ENCODE data around the gene ATP2A2. TPM values are rescaled to one million over a fixed set of nuclear protein-coding genes. Genes with fewer than 3 reads are reported as not detected.
"Not testable (repeated sequence)": the region's sequence is repeated elsewhere in the genome, so short reads cannot be mapped to it uniquely, and the experiment has no call there.

The ATP2A2 gene
- 77.1 and 157 TPM in 2 replicates for total RNA-seq

DNA sequence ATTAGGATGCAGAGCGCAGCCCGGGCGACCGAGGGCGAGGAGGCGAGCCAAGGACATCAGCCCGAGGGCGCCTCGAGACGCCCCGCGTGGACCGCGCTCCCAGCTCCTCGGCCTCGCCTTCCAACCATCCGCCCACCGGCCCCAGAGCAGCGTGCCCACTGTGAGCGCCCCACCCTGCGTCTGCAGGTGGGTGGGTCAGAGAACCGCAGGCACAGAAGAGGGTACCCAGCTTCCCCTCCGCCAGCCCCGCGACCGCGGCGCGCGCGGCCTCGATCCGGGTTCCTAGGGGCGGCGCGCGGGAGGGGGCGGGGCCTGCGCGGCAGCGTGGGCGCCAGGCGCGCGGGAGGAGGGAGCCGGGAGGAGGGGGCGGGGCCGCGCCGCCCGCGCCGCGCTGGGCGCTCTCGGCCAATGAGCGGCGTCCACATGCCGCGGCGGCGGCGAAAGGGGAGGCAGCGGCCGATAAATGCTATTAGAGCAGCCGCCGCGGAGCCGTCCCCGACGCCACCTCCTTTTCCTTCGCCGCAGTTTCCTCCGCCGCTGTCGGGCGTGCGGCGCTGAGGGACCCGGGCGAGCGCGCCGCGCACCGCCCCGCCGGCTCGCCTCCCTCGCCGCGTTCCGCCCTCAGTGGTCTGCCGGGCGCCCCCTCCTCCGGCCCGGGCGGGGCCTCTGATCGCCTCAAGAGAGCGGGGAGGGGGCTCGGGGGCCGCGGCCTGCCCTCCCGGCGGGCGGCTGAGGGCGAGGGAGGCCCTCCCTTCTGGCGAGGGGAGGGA lies at the start of gene ATP2A2:
ATP2A2 (plus strand) TSS at position 469 of the 770 bp plus-strand sequence. CDS start 543 bp downstream, outside the sequence.
- peak; percentile 54 for DNase-seq (ENCODE audit: low read depth)

DNA sequence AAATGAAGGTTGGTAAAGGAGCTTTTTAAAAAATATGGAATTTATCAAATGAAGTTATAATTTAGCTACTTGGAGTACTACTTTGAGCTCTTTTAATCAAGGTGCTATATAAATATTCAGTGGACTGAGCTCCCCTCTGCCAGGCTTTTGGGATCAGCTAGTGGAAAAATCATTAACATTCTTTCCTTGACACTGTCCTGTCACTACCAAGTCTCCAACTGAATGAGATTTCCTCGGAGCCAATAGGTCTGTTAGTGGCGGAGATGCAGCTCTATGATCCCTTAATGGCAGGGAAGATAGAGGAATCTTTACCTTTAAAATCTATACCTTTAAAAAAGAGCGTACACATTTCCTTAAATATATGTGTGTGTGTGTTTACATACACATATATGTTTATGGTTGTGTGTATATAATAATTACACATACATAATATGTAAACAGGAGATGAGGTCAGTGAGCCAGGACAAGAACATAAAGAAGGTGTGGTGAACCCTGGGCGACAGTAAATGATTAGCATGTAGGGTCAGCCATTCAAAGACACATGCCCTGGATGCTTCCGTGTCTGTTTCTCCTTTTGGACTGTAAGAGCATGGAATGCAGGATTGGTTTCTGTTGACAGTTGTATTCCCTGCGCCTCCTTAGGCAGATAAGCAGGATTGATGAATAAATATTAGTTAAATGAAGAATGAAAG lies 47.7 kb upstream of the ATP2A2 start:
- DNase-seq (ENCODE audit: low read depth): no peak

DNA sequence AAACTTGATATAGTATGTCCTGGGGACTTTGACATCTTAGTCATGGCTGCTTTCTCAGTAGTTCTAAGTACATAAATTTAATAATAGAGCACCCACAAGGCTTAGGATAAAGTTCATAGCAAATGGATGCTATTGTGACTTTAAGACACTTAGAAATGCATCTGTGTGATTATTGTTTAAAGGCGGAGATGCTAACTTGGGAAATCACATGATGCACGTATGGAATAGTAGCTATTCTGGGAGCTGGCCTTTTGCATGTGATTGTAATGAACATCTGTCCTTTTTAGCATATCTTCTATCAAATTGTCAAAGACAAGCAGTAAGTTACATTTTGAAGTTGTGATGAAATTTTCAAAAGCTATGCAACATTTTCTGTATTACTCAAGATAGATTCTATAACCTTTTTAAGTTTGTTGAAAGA lies 46.7 kb upstream of the ATP2A2 start:
- no peak for DNase-seq (ENCODE audit: low read depth)

GRCh38 chr12:110234755-110235154 lies 46.3 kb upstream of the ATP2A2 start:
- peak; percentile 53 for DNase-seq (ENCODE audit: low read depth)

DNA sequence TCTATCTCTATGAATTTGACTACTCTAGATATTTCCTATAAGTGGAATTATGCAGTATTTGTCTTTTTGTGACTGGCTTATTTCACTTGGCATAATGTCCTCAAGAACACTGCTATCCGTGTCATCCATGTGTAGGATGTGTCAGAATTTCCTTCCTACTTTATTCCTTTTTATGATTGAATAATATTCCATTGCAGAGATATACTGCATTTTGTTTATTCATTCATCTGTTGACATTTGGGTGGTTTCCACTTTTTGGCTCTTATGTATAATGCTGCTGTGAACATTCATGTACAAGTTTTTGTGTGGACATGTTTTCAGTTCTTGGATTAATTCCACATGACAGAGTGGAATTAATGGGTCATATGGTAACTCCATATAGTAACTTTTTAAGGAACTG lies 45.7 kb upstream of the ATP2A2 start:
- DNase-seq (ENCODE audit: low read depth): no peak

DNA sequence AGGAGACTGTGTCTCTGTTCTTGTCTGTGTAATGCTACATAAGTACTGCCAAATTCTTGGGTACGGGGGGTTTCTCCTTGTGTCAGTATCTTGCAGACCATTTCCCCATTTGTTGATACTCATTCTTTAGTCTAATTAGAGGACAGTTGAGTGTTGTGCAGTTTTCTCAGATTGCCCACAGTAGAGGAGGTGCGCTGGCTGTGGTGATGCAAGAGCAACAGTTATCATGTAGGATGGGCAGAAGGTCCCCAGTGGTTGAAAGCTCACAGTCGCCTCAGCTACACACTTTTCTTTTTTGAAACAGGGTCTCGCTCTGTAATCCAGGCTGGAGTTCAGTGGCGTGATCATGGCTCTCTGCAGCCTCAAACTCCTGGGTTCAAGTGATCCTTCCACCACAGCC lies 37.8 kb upstream of the ATP2A2 start:
- no peak for DNase-seq (ENCODE audit: low read depth)

DNA sequence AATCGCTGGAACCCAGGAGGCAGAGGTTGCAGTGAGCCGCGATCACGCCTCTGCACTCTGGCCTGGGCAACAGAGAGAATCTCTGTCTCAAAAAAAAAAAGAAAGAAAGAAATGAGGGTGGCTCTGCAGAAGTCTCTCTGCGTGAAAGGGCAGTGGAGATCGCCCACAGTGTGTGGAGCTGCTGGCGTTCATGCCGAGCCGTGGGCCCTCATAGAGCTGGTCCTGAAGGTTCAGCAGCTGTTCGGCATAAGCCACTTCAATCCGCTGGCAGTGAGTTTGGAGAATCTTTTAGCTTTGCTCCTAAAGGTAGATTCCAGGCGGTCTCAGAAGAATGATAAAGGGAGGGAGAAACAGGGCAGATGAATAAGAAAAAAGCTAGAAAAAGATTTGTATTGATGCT lies 36.7 kb upstream of the ATP2A2 start:
- DNase-seq (ENCODE audit: low read depth): no peak

GRCh38 chr12:110244829-110245228 lies 36.2 kb upstream of the ATP2A2 start:
- DNase-seq (ENCODE audit: low read depth): no peak

DNA sequence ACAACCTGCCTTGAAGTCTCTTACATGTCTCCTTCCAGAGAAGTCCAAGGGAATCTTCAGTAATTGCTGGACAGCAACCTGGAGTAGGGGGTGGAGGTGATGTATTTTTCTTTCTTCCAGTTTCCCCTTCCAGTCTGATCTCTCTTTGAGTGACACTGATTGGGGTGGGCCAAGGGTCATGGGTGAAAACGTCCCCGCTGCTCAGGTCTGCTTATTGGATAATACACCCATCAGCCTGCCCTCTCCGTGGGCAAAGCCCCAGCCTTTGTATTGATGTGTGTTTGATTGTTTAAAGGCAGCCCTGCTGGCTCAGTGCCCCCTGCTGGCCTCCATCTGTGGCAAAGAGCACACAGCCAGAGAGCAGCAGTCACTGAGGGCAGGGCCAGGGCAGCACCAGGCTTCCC lies 35.7 kb upstream of the ATP2A2 start:
- no peak for DNase-seq (ENCODE audit: low read depth)

GRCh38 chr12:110246636-110247339 lies 34.3 kb upstream of the ATP2A2 start:
- no peak for DNase-seq (ENCODE audit: low read depth)

DNA sequence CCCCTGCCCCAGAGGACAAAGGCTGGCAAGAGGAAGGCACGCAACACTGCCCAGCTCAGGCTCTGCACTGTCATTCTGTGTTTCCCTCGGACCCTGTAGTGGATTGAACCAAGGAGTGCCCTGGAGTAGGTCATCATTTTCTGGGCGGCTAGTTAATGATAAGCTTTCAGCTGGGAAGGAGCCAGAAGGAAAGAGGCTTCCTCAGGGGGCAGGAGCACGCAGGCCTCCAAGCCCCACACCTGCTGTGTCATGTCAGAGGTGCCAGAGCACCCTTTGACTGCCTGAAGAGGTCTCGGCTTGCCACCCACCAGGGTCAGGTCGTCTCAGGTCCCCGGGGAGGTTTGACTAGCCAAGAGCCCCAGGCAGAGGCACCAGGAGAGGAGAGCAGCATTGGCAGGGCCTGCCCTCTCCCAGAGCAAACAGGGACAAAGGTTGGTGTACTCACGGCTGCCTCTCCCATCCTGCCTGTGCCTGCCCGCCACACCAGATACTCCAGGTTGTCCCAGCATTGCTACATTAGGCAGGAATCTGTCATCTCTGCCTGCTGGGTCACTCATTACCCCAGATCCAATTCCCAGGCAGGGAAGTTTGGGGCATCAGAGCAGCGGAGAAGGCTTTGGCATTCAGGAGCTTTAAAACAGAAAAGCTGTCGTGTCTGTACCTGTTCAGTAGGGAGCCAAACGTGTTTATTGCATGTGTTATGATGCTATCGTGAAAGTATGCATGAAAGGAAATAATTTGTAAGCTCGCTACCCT lies 33.5 kb upstream of the ATP2A2 start:
- DNase-seq (ENCODE audit: low read depth): peak; percentile 88

GRCh38 chr12:110248096-110248447 lies 33.0 kb upstream of the ATP2A2 start:
- peak; percentile 79 for DNase-seq (ENCODE audit: low read depth)

DNA sequence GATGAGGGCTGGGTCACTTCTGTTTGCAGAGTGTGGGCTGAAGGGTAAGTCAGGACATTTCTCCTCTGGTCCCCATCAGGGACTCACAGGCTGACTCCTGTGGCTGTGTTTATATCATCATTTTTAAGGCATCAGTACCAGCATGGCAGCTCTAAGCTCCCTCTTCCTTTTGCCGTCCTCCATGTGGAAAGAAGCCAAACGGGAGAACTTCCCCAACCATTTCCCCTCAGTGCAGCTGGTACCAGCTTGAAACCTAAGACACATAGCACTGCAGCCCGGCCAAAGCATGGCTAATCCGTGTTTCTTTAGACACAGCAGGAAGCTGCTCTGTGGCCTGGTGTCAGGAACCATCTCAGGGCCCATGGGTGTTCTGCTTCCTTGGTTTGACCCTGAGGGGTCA lies 31.9 kb upstream of the ATP2A2 start:
- no peak for DNase-seq (ENCODE audit: low read depth)

DNA sequence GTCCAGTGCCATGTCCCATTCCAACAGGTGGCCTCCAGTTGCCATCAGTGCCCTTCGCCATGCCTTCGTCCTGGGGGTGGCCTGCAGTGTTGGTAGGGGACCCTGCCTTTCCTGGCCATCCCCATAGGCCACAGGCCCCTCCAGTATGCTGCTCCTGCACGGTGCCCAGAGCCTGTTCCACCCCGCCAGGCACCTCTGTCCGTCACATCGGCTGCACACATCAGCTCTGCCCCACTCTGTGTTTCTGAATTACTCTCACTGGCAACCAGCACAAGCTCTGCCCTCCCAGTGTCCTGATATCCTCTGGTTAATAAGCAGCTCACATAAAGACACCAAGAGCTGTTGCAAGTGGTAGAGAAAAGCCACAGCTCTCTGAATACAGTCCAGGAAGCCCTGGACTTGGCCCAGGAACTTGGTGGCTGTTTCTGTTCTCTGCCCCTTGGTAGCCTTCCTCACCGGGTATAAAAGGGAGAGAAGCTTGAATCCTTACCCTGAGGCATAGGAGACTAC lies 31.3 kb upstream of the ATP2A2 start:
- DNase-seq (ENCODE audit: low read depth): peak; percentile 96

DNA sequence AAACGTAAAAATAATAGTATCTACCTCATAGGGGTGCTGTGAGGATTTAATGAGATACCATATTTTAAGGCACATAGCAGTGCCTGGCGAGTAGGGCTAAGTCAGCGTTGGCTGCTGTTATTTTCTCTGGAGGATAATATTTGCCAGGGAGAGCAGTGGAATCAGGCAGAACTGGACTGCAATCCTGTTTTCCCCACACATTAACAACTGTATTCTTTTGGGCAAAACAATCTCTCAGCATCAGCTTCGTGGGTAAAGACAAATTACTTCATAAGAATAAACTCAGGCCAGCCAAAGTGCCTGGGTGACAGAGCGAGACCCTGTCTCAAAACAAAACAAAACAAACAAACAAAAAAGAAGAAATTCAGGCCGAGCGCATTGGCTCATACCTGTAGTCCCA lies 29.7 kb upstream of the ATP2A2 start:
- no peak for DNase-seq (ENCODE audit: low read depth)

DNA sequence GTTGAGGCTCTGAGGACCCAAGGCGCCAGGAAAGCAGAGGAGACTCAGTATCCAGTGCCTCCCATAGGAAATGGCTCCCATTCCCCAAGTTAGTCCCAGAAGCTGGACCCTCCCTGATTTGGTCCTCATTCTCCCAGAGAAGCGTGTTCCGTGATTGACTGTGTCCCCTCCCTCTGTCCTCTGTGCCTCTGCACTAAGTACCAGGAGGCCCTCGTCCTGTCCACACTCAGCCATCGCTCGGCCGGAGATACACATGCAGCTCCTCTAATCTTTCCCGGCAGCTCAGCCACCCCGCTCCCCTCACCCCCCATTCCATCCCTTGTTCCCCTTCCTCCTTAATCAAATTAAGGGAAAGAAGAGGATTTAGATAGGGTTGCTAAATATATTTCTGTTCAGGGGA lies 28.3 kb upstream of the ATP2A2 start:
- DNase-seq (ENCODE audit: low read depth): no peak

DNA sequence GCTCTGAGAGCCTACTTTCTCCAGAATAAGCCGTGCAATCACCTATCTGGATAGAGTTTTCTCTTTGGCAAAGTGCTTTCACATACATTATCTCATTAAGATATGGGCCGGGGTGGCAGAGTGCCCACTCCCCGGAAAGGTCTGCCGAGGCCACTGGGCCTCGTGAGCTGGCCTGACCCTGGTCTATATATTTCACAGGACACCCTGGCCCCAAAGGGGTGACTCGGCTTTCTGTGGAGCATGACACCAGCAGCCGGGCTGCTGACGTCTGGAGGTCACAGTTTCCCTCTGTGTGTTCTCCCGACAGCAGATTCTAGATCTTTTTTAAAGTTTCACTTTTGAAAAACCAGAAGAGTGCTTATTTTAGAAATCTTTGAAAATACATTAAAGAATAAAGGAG lies 27.9 kb upstream of the ATP2A2 start:
- DNase-seq (ENCODE audit: low read depth): no peak

DNA sequence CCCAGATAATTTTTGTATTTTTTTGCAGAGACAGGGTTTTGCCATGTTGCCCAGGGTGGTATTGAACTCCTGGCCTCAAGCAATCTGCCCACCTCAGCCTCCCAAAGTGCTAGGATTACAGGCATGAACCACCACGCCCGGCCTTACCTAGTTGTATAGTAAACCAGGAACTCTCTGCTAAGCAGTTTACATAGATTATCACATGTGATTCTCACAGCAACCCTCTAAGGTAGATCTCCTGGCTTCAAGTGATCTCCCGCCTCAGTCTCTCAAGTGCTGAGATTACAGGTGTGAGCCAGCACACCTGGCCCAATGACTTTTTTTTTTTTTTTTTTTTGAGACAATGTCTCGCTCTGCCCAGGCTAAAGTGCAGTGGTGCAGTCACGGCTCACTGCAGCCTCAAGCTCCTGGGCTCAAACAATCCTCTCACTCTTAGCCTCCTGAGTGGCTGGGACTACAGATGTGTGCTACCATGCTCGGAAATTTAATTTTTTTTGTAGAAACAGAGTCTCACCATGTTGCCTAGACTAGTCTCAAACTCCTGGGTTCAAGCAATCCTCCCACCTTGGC lies 26.0 kb upstream of the ATP2A2 start:
- no peak for DNase-seq (ENCODE audit: low read depth)

- DNase-seq (ENCODE audit: low read depth): not testable (repeated sequence)
These were observed 25.1 kb upstream of the ATP2A2 start for GRCh38 chr12:110255890-110256456.

GRCh38 chr12:110256780-110257431 lies 24.1 kb upstream of the ATP2A2 start:
- DNase-seq (ENCODE audit: low read depth): no peak

- DNase-seq (ENCODE audit: low read depth): no peak
These were observed 22.6 kb upstream of the ATP2A2 start for GRCh38 chr12:110258466-110258865.
